ENCODE measurements around the gene NMD3. TPM values are rescaled to one million over a fixed set of nuclear protein-coding genes. Genes with fewer than 3 reads are reported as not detected.

The NMD3 gene
- total and polyA plus RNA-seq, 11 donors: 20.4 to 74.9 (median 54.8) TPM

DNA sequence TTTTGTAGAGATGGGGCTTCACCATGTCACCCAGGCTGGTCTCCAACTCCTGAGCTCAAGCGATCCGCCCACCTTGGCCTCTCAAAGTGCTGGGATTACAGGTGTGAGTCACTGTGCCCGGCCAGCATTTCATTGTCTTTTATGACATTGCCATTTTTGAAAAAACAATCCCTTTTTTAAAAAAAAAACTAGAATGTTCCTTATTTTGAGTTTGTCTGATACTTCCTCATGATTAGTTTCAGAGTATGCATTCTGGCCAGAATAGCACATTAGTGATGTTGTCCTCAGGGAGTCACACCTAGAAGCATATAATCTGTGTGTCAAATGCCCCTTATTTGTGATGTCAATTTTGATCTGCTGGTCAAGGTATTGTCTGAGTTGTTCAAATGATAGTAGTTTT, 21.2 kb upstream of the NMD3 start:
- Histone ChIP-seq H3K27me3 (no peaks in the 10 kb centered on the region), H3K36me3 (no peaks in the 10 kb centered on the region), H3K27ac (no peak overlapping the region), H3K4me3 (no peak overlapping the region), H3K9me3 (peaks cover 0 to 18% (median 0%) of the 10 kb centered on the region in 12 donors), H3K4me1 (no peaks in the 10 kb centered on the region)
- WGBS, 4 donors: 92 to 96% (median 93%) methylated on average over 3 of the region's 3 CpGs
- no peak for ATAC-seq
- DNase-seq: no peak
- no peak for TF ChIP-seq POLR2A (IDR thresholded peaks at IDR 0.05)
- TF ChIP-seq, protein P1, sequence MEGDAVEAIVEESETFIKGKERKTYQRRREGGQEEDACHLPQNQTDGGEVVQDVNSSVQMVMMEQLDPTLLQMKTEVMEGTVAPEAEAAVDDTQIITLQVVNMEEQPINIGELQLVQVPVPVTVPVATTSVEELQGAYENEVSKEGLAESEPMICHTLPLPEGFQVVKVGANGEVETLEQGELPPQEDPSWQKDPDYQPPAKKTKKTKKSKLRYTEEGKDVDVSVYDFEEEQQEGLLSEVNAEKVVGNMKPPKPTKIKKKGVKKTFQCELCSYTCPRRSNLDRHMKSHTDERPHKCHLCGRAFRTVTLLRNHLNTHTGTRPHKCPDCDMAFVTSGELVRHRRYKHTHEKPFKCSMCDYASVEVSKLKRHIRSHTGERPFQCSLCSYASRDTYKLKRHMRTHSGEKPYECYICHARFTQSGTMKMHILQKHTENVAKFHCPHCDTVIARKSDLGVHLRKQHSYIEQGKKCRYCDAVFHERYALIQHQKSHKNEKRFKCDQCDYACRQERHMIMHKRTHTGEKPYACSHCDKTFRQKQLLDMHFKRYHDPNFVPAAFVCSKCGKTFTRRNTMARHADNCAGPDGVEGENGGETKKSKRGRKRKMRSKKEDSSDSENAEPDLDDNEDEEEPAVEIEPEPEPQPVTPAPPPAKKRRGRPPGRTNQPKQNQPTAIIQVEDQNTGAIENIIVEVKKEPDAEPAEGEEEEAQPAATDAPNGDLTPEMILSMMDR (IDR thresholded peaks at IDR 0.05): no peak
- intact Hi-C loops (cut with DNase I): loop anchor here in 2 of 10 donors (5.0 to 10.0 kb wide), 2 partner anchors 243 to 495 kb away; no protein-coding TSS in a partner anchor

DNA sequence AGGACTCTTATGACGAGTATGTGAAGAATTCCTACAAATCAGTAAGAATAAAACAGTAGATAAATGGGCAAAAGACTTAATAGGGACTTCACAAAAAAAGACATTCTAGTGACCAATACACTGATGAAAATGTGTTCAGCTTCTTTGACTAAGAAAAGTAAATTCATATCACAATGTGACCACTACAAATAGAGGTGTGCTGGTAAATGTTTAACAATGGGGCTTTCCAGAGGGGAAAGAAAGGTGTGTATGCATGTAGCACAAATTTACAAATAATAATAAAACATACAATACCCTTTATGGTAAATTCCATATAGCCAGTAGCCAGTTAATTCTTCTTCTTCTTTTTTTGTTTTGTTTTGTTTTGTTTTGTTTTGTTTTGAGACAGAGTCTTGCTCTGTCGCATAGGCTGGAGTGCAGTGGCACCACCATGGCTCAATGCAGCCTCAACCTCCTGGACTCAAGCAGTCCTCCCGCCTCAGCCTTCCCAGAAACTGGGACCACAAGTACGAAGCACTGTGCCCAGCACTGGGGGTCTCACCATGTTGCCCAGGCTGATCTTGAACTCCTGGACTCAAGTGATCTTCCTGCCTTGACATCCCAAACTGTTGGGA, 17.5 kb upstream of the NMD3 start:
- TF ChIP-seq, protein P1 (IDR thresholded peaks at IDR 0.05): no peak
- no peak for TF ChIP-seq POLR2A (IDR thresholded peaks at IDR 0.05)
- Histone ChIP-seq H3K4me3 (no peak overlapping the region), H3K36me3 (no peaks in the 10 kb centered on the region), H3K9me3 (no peaks in the 10 kb centered on the region), H3K27me3 (no peaks in the 10 kb centered on the region), H3K4me1 (no peaks in the 10 kb centered on the region), H3K27ac (no peak overlapping the region)
- intact Hi-C loops (cut with DNase I): loop anchor here in 1 of 10 donors (10.0 kb wide), 1 partner anchor 499 kb away; no protein-coding TSS in a partner anchor
- ATAC-seq: no peak
- no peak for DNase-seq
- 90 to 96% (median 92%) methylated on average over 4 of the region's 4 CpGs for WGBS, 4 donors

DNA sequence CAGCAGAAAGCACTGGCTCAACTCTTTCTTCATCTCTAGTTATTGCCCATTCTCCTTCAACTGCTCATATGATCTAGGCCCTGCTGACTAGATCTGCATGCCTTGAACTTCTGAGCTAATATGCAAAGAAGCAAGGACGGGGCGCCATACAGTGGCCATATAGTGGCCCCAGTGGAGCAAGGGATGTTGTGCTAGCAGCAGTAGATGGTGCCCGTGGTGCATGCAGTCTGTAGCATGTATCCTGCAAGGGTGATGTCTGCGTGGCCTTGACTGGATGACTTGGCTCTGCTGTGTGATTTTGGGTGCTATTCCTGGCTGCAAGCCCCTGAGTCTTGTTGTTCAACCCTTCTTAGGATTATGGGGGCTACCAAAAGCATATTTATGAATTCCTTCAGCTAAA, 12.2 kb upstream of the NMD3 start:
- Histone ChIP-seq H3K27ac (no peak overlapping the region), H3K27me3 (no peaks in the 10 kb centered on the region), H3K36me3 (no peaks in the 10 kb centered on the region), H3K4me1 (no peaks in the 10 kb centered on the region), H3K9me3 (no peaks in the 10 kb centered on the region), H3K4me3 (no peak overlapping the region)
- TF ChIP-seq, protein P1 (IDR thresholded peaks at IDR 0.05): no peak
- TF ChIP-seq POLR2A (IDR thresholded peaks at IDR 0.05): no peak
- intact Hi-C loops (cut with DNase I): loop anchor here in 1 of 10 donors (10.0 kb wide), 1 partner anchor 504 kb away; no protein-coding TSS in a partner anchor
- WGBS, 4 donors: 85 to 91% (median 88%) methylated on average over 4 of the region's 4 CpGs
- DNase-seq: no peak
- ATAC-seq: no peak

DNA sequence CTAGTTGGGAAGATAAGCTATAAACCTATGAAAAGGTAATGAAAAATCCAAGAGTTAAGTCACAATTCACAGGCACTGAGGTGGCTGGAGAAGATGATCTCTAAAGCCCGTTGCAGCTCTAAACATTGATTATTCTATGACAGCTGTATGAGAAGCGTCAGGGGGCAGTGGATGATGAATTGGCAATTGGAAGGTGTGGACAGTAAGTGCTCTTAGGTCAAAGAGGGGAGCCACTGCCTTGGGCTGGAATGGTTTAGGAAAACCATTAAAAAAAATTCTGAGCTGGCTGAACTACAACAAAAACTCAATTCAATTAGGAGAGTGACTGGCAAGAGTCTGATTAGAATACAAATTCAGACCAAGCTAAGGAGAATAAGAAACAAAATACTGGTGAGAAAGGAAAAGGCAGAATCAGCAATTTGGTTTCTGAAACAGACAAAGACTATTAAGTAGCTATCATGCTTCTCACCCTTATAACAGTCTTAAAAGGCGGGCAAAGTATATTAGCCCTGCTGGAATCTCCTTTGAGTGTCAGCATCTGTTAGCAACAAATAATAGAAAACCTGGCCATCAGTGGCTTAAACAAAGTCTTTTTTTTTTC, 8.8 kb upstream of the NMD3 start:
- ATAC-seq: no peak

More for the DNA sequence above, 8.8 kb upstream of the NMD3 start:
- H3K4me3 ChIP-seq: no peak overlapping the region
- H3K36me3 ChIP-seq: no peaks in the 10 kb centered on the region
- H3K9me3 ChIP-seq: no peaks in the 10 kb centered on the region
- no peak for DNase-seq
- TF ChIP-seq, protein P1 (IDR thresholded peaks at IDR 0.05): no peak
- no peak for TF ChIP-seq POLR2A (IDR thresholded peaks at IDR 0.05)
- intact Hi-C loops (cut with DNase I): loop anchor here in 1 of 10 donors (10.0 kb wide), 1 partner anchor 257 kb away; no protein-coding TSS in a partner anchor
- H3K4me1 ChIP-seq: no peaks in the 10 kb centered on the region
- 80 to 87% (median 86%) methylated on average over 3 of the region's 3 CpGs for WGBS, 4 donors
- H3K27ac ChIP-seq: no peak overlapping the region
- no peaks in the 10 kb centered on the region for H3K27me3 ChIP-seq

All from heart left ventricle (tissue), 16 donors.